NOMO-1 treated with DMSO at 0.1 percent for 48 hours (cell line): ENCODE data around the gene TP63.
"Not testable (repeated sequence)": the region's sequence is repeated elsewhere in the genome, so short reads cannot be mapped to it uniquely, and the experiment has no call there.

Experiments used
- DNase-seq: peaks from one replicate; lab custom pipeline; 2025; ENCODE audit not compliant: unreplicated experiment; lab: John Stamatoyannopoulos, UW

Gene TP63

DNA sequence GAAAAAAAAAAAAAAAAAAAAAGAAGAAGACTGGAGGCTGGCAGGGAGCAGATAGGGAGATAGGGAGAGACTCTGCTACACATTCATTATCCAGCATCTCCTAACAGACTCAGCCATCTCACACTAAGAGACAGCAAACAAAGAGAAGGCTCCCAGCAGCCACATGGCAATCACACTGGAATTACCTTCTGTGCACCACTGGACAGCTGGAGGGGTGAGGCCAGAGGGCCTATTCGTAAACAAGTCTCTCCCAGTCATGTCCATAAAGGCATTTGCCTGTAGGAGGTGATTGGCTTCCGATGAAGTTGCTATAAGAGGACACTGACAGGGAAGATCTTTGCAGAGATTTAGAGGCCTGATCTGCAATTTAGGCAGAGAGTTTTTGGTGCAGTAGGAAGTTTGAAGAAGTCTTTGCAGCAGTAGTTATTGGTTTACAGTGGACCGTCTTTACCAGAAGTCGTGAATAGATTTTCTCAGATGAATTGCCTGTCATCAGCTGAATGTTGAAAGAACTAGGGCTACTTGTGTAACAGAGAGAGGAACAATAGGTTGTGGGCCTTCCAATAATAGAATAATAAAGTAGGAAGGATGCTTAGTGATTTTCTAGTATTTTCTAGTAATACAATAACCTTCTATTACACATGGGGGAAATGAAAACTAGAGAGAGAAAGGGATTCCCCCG, 89.7 kb downstream of the TP63 start:
- DNase-seq: peak; percentile 81

DNA sequence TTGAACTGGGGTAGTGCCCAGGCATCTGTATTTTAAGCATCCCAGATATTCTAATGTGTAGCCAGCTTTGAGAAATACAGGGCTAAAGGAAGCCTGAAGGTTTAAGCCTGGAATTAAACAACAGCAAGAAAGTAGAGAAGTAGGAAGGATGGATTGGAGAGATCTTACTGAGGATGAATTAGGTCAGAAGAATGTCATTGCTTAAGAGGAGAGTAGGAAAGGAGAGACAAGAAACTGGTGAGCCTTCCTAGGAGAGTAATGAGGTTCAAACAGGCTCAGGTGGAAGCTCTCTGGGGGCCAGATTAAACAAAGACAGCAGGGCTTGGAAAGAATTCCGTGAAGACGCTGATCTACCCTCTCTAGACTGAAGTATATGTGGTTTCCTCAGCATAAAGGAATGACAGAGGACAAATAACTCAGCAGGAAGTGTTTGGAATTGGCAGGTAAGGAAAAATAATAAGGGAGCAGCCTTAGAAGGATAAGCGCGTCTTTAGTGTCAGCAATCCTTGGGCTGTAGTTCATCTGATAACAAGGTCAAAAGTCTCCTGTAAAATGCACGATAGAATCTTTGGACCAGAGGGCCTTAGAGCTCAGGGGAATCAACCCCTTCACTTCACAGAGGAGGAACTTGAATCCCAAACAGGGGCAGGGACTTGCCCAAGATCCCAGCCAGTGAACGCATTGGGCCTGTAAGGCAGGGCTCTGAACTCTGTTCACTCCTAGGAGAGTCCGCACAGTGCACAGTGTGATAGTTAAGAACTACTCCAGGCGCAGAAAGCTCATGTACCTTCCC, 90.9 kb downstream of the TP63 start:
- DNase-seq: no peak

DNA sequence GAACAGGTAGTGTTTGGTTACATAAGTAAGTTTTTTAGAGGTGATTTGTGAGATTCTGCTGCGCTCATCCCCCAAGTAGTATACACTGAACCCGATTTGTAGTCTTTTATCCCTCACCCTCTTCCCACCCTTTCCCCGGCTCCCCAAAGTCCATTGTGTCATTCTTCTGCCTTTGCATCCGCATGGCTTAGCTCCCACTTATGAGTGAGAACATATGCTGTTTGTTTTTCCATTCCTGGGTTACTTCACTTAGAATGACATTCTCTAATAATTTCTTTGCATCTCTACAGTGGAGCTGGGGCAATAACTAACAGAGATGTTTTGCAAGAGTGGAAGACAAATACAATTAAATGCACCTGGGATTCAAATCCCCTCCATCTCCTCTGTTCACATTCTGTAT, 93.2 kb downstream of the TP63 start:
- no peak for DNase-seq

DNA sequence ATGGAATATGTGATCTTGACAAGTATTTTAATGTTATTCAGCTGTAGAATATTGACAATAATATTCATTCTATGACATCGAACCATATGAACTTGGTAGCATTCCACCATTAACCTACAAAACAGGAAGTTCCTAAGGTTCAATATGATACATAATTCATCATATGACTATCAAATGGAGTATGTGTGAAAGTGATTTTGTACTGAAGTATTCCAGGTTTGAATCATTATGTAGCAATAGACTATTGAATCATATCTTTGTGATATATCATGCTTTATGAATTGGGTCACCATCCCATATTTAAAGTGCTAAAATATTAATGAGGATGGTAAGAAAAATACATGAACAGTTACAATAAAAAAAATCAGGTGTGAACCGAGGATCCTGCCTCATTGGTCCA, 95.1 kb downstream of the TP63 start:
- no peak for DNase-seq

DNA sequence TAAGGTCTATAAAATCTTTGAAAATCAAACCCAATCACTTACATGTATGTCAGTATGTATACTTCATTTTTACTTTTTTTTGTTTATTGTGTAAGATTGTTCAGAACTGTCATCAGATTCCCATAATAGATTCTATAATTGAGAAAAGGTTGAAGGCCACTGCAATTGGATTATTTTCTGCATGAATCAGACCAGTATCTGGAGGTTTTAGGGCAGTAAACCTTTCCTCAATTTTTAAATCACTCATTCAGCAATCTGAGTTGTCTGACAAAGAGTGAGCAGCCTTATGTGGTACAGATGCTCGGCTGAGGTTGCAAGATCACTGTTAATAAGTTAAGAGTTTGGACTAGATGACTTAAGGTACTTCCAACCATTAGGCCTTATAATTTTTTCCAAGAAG, 96.0 kb downstream of the TP63 start:
- no peak for DNase-seq

DNA sequence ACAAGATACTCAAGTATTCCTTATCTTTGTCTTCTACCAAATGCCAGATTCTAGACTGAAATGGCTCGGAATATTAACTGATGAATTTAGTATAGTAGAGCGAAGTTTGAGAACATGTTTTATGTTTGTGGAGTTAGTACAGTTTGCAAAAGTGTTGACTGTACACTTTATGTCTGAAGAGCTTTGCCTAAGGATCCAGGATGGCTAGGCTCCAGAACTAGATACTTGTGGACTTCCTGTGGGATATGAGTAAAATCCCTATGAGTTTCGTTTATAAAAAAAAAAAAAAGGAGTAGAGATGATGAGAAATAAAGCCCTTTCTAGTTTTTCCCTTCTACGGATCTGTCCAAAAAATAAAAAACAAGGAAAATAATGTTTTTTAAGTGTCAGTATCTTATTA, 96.7 kb downstream of the TP63 start:
- no peak for DNase-seq

DNA sequence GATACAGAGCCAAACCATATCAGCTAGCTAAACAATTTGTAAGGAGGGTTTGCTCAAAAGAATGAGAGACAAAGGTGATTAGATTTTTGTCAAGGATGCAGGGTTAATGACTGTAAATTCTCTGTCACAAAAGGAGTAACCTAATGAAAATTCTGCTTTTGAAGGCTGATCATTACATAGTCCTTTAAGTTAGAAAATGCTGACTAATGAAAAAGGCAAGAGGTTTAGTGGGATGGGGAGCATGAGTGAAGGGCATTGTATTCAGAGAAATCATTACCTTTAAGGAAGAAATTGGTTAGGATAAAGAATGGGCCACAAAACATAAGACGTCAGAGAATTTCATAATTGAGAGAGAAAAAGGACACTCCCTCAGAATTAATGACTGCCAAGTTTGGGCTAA, 97.7 kb downstream of the TP63 start:
- DNase-seq: no peak

DNA sequence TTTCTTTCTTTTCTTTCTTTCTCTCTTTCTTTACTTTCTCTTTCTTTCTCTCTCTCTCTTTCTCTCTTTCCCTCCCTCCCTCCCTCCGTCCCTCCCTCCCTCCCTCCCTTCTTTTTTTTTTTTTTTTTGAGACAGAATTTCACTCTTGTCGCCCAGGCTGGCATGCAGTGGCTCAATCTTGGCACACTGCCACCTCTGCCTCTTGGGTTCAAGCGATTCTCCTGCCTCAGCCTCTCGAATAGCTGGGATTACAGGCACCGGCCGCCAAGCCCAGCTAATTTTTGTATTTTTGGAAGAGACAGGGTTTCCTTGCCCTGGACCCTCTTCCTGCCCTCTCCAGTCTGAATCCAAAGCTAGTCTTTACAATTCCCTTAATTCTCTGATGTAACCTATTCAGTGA, 102.9 kb downstream of the TP63 start:
- DNase-seq: no peak

DNA sequence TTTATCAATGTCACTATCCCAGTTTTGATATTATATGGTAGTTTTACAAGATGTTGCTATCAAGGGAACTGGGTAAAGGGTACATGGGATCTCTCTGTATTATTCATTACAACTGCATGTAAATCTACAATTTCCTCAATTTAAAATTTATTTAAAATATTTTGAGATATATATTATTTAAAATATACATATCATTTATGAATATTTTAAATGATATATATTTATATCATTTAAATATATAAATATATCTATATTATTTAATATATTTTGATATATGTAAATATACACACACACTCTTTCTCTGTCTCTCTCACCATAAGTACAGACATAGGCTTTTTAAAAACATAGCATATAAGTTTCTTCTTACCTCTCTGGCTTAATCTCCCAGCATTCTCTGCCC, 104.7 kb downstream of the TP63 start:
- DNase-seq: no peak

DNA sequence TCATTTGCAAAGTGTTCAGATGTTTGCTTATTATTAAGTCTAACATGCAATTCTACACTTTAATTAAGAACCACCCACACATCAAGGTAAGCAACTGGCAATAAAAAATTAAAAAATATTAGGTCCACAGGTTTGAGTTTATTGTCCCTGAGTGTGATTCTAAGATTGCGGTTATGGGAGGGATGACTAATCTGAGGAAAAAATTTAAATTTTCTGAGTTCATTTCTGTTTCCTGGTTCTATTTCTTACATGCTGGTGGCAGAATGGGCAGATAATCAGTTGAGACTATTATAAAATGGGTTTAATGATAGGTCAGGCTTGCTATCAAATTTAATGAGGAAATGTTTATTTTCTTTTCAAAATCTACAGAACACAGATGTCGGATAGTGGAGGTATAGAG, 105.9 kb downstream of the TP63 start:
- no peak for DNase-seq

DNA sequence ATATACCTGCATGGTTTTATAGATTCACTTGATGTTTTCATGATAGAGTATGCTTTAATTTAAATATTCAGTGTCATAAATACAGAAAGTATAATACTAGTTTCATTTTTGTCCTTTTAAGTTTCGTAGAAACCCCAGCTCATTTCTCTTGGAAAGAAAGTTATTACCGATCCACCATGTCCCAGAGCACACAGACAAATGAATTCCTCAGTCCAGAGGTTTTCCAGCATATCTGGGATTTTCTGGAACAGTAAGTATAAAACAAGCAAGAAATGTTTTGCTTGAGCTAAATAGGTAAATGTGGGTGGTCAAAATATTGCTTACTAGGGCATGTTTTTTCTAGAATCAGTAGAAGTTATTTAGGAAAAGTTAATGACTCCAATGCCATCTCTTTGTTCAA, 106.4 kb downstream of the TP63 start:
- DNase-seq: no peak

DNA sequence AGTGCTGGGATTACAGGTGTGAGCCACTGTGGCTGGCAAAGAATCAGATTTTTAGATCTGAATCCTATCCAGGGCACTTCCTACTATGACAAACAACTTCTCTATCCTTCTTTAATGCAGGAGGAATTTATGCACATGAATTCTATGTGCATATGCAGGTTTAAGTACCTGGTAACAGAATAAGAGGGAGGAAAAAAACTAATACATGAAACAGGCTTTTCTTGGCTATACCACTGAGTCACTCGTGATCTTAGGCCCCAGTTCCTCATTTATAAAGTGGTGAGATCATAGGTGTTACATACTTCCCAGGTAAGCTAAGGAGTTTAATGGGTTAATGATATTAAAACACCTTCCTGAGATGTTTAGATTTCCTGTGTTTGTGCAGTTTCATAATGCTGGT, 108.2 kb downstream of the TP63 start:
- DNase-seq: no peak

DNA sequence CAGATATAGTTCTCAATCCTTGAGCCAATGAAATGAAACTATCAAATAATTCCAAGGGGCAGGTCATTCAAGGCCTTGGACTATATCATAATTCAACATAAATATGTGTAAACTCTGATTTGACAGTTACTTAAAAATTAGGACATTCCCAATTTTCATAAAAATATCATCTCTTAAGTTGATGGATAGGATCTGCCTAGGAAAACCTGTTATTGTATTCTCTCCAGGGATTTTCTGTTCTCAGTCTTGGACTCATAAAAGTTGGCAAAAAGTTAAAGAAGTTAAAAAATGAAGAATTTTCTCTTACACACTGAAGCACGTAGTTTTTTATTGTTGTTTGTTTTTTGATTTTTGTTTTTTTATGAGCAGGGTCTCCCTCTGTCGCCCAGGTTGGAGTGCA, 109.0 kb downstream of the TP63 start:
- DNase-seq: no peak

DNA sequence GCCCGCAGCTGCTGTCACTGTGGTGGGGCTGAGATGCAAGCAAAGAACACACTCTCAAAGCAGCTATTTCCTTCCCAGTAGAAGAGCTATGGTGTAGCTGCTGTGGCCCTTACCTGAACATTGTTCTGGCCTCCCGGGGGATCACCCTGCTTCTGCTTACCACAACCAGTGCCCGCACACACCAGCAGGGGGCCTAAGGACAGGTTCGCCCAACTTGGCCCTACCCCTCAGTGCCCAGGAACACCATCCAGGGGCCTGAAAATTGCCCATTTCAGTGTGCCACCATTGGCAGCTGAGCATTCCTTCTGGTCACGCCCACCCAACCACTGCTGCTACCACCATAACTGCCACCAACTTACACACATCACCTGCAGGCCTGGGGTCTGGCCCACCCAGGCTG, 113.0 kb downstream of the TP63 start:
- no peak for DNase-seq

DNA sequence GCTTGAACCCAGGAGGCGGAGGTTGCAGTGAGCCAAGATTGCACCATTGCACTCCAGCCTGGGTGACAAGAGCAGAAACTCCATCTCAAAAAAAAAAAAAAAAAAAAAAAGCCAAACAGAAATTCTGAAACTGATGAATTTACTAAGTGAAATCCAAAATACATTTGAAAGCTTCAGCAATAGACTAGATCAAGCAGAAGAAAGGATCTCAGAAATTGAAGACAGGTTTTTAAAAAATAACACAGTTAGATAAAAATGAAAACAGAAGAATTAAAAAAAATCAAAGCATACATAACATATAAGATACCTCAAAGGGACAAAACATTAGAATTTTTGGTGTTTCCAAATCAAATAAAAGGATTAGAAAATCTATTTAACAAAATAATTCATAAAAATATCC, 114.4 kb downstream of the TP63 start:
- DNase-seq: no peak

DNA sequence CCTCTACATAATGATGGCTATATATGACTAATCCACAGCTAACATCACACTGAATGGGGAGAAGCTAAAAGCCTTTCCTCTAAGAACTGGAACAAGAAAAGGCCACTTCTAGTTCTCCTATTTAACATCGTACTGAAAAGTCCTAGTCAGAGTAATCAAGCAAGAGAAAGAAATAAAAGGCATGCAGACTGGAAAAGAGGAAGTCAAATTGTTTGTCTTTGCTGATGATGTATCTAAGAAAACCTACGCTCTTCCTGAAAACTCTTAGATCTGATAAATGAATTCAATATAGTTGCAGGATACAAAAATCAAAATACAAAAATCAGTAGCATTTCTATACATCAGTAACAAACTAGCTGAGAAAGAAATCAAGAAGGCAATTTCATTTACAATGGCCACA, 116.9 kb downstream of the TP63 start:
- DNase-seq: peak; percentile 91

DNA sequence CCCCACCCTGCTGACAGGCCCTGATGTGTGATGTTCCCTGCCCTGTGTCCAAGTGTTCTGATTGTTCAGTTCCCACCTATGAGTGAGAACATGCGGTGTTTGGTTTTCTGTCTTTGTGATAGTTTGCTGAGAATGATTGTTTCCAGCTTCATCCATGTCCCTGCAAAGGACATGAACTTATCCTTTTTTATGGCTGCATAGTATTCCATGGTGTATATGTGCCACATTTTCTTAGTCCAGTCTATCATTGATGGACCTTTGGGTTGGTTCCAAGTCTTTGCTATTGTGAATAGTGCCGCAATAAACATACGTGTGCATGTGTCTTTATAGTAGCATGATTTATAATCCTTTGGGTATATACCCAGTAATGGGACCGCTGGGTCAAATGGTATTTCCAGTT, 119.8 kb downstream of the TP63 start:
- not testable (repeated sequence) for DNase-seq

DNA sequence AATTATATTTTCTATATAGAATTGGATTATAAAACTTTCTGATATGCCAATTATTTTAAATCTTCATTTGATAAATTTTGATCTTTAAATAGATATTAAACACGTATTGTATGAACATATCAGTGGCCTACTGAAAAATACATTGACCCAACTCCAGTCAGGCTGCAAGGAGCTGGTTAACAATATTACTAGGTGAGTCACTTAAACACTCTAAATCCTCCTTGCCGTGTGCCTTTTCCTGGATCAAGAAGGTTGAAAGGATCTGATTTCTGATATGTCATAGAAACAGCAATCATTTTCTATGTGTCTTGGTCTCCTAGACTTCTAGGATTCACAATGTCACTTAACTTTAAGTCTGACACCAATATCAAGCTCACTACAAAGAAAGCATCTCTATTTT, 123.2 kb downstream of the TP63 start:
- no peak for DNase-seq

DNA sequence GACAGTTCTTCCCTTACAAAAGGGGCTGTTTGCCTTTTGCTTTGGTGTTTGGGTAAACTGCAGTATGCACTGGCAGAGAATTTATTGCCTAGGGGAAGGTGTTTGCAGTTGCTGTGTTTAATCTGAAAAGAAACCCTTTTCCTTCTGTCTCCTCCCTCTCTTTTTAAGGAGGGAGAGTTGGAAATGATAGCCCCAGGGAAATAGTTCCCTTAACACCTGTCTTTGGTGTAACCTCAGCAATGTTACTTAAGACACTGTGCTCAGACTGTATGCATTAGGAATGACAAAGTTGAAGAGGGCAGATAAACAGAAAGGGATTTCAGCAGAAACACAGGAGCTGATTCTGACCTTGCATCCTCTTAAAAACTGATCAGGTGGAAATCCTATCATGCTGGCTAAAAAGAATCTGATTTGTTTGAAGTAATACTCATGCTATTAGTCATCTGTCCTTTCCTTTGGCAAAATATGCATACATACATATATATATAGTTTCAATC, 125.4 kb downstream of the TP63 start:
- no peak for DNase-seq

DNA sequence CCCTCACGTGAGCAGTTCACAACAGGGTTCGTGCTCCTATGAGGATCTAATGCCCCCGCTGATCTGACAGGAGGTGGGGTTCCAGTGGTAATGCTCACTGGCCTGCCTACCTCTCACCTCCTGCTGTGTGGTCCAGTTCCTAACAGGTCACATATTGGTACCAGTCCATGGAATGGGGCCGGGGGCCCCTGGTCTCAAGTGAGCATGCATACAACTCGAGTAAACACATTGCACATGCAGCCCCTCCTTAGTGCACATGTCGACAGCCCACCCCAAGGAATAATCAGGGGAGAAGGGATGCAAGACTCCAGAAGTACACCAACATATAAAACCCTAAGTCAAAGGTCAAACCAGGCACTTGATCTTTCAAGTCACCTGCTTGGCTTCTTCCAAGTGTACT, 127.0 kb downstream of the TP63 start:
- no peak for DNase-seq

DNA sequence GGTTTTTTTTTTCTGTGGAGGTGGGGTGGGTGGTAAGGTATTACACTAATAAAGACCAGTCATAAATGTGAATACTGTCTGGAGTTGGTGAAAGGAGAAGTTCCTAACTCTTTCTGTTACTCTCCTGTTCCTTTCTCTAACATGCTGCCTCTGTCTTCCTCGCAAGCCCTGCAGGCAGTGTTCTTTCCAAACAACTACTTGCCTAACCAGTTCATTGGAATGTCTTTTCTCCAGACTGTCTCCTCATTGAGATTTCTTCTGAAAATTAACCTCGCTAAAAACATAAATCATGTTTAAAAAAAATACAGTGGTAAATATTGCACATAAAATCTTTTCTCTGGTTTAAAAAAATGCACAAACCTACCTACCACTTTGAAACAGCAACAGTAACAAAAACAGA, 135.2 kb downstream of the TP63 start:
- peak; percentile 19 for DNase-seq

DNA sequence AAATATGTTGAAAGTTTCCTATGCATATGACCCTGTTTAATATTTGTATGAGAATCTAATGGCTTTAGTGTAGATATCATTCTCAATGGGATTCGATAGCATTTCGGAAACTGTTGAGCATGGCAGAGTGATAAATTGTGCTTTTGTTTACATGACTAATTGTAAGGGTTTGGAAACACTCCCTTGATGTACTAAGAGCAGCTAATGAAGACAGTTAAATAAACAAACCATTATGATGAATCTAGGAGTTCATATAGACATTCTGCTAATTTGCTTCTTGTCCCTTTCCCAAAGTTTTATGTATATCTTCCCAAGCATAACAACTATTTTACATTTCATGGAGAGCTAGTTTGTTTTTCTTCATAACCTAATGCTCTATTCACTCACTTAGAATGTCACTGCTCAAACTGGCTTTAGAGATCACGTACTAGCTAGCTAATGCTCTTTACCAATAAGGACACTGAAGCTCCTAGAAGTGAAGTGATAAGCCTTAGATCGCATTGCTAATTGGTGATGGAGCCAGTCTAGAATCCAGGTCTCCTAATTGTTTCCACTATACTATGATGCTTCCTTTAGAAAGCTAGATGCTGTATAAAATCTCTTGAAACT, 140.8 kb downstream of the TP63 start:
- no peak for DNase-seq
